Raji (cell line): ENCODE data around the gene SYTL1.

Source experiments
- POLR2A ChIP-seq: IDR thresholded peaks from 2 replicates; pipeline ENCODE4 v1.6.1; 2011; ENCODE audit warnings: low read depth, low read length, control low read depth; ENCODE audit not compliant: insufficient read depth

Gene SYTL1

GRCh38 chr1:27341525-27342252, at the start of gene SYTL1:
Gene SYTL1, plus strand, starts transcription at chr1:27342022. Its CDS starts 3,313 bp downstream, at chr1:27345335.
- TF ChIP-seq POLR2A = peak; percentile 87

- TF ChIP-seq POLR2A = no peak
Observed at GRCh38 chr1:27292106-27292505, 49.7 kb upstream of the SYTL1 start.

GRCh38 chr1:27293915-27294314, 47.9 kb upstream of the SYTL1 start:
- TF ChIP-seq POLR2A = no peak

- TF ChIP-seq POLR2A = no peak
Observed at GRCh38 chr1:27296773-27297291, 45.0 kb upstream of the SYTL1 start.

- no peak for TF ChIP-seq POLR2A
Observed at GRCh38 chr1:27297903-27298302, 43.9 kb upstream of the SYTL1 start.

- TF ChIP-seq POLR2A = no peak
Observed at GRCh38 chr1:27298632-27299384, 43.0 kb upstream of the SYTL1 start.

GRCh38 chr1:27299385-27300271, 42.2 kb upstream of the SYTL1 start:
- no peak for TF ChIP-seq POLR2A

- no peak for TF ChIP-seq POLR2A
Observed at GRCh38 chr1:27300341-27301051, 41.3 kb upstream of the SYTL1 start.

- TF ChIP-seq POLR2A = no peak
Observed at GRCh38 chr1:27301052-27301422, 40.8 kb upstream of the SYTL1 start.

- no peak for TF ChIP-seq POLR2A
Observed at GRCh38 chr1:27301582-27302199, 40.1 kb upstream of the SYTL1 start.

- TF ChIP-seq POLR2A = no peak
Observed at GRCh38 chr1:27302612-27303011, 39.2 kb upstream of the SYTL1 start.

GRCh38 chr1:27303509-27303908, 38.3 kb upstream of the SYTL1 start:
- no peak for TF ChIP-seq POLR2A

- TF ChIP-seq POLR2A = no peak
Observed at GRCh38 chr1:27306071-27306470, 35.8 kb upstream of the SYTL1 start.
